Middle frontal gyrus (tissue), 1 donor: Measurements from ENCODE around the gene TBC1D5.
"Not testable (repeated sequence)": the region's sequence is repeated elsewhere in the genome, so short reads cannot be mapped to it uniquely, and the experiment has no call there.

ENCODE experiments used
- DNase-seq: peaks from one replicate; pipeline ENCODE4 v3.0.0-alpha.2; 2015; ENCODE audit warnings: low spot score; ENCODE audit errors: extremely low spot score

TBC1D5 gene

DNA sequence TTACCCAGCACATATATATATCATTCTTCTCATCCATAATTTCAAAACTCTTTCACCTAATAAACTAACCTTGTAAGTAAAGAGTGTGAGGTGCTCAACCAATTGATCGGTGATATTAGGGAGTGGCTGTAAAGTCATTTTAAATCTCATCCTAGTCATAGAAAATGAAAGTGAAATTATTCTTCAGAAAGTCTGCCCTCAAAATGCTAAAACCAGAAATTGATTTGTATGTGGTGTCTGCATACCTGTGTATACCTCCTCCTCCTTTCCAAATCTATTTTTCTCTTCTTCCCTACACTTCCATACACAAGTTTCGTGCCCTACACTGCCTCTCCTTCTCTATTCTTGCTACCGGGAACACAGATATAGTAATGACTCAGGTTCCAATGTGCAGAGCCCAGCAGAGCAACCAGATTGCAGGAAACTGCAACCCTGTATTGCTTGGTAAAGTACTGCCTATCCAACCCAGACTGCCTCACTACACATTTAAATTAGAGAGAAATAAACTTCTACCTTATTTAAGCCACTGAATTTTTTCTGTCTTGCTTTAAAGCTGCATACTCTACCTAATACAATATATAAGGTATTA, 7.4 kb upstream of the TBC1D5 start:
- no peak for DNase-seq

DNA sequence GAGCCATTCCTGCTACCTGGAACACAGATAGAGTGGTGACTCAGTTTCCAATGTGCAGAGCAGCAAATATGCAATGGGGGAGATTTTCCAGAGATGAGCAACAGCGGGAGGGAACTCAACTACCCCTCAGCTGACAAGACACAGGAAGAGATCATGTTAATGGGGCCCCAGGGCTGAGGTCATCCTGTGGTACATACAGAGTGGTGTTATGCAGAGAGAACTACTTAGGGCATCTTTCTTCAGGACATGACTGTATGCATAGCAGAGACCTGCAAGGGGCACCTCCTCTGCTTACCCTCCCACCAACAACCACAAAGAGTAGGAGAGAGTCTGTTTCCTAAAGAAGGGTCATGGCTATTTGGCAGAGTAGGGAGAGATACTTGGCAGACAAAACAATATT, 6.8 kb upstream of the TBC1D5 start:
- no peak for DNase-seq

DNA sequence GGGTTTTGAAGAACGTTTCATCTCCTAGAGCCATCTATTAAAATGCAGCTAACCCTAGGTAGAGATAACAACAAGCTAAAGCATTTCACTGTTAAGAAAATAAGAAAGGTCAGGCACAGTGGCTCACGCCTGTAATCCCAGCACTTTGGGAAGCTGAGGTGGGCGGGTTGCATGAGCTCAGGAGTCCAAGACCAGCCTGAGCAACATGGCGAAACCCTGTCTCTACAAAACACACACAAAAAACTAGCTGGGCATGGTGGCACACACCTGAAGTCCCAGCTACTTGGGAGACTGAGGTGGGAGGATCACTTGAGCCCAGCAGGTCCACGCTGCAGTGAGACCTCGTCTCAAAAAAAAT, 5.4 kb upstream of the TBC1D5 start:
- DNase-seq, result no peak

DNA sequence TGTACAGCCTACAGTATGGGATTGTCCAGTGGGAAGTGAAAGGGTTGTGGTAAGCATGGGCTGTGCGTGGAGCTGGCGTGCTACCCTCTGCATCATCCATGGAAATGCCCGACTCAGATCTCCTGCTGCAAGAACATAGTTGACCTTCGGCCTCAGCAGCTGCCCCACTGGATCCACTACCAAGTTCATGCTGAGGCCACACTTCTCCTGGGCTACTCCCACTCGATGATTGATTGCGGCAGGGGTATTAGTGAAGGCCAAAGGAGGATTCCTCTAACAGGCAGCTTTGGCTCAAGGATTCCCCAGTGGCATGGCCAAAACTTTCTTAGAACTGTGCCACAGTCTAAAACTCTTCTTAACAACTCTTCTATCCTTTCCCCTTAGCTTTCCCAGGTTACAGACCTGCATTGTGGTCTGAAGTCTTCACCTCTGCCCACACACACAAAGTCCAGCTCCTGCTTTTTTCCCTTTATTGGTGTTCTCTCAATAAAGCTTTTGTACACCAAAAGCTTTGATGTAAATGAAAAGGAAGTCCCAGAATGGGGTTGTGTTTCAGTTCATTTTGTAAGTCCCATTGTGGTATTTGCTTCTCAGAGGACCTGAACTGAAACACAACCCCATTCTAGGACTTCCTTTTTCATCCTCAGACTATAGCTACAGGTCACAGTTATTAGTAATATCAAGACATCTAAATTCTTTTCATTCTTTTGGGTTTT, 4.9 kb upstream of the TBC1D5 start:
- DNase-seq, result no peak

DNA sequence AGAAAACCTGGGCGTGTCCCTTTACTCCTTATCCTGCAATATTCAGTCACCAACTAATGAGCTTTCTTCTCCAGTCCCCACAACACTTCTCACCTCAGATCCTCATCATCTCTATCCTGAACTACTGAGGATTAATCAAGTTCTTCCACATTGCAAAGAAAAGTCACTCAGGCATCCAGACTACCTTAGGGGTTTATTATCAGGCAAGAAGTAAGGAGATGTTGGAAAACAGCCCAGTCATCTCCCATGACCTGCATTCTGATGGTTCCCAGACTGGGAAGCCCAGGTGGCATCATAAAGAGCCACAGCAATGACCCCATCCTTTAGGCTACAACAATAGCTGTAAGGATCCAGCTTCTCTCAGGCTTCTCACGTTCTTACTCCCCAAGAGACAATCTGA, 3.5 kb upstream of the TBC1D5 start:
- DNase-seq, result no peak

DNA sequence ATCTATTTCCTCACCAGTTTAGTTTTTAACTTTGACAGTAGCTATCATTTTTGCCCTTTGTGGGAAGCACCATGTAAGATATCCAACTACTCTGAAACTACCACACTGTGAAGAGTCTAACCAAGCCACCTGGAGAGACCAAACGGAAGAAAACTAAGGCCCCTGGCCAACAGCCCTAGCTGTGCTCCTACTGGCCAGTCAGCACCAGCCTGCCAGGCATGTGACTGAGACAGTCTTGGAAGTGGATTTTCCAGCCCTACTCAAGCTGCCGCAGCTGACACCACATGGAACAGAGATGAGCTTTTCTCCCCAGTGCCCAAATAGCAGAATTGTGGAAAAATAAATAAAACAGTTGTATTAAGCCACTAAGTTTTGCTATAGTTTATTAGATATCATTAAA, 2.9 kb upstream of the TBC1D5 start:
- DNase-seq, result no peak

DNA sequence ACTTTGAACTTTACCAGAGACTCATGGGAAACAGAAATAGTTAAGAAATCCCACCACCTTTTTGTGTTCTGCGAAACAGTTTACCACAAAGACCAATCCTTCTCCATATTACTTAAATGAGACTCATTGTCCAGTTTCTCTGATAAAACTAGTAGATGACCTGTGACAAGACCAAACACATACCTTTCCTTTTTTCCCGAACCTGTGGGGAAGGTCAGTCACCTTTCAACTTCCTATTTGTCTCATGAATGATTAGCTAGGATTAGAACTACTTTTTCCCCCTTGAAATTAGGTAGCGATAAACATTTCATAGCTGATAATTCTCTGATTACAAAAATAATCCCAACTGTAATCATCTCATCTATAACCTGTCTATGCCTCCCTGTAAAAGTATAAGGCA, 2.3 kb upstream of the TBC1D5 start:
- DNase-seq, result no peak

DNA sequence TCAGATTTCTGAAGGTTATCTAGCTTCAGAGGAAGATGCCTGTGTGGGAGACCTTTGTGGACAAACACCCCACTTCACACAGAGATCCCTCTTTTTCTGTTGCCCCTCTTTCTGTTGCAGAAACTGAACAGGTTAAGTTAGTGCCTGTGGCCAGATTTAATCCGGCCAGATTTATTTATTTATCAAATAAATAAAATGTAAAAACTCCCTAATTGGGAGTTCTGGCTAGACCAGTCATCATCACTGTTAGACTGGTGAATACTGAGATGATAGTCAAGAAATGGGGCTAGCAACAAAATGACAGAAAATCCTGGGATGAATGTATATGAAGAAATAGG, 1.2 kb upstream of the TBC1D5 start:
- DNase-seq, result no peak

DNA sequence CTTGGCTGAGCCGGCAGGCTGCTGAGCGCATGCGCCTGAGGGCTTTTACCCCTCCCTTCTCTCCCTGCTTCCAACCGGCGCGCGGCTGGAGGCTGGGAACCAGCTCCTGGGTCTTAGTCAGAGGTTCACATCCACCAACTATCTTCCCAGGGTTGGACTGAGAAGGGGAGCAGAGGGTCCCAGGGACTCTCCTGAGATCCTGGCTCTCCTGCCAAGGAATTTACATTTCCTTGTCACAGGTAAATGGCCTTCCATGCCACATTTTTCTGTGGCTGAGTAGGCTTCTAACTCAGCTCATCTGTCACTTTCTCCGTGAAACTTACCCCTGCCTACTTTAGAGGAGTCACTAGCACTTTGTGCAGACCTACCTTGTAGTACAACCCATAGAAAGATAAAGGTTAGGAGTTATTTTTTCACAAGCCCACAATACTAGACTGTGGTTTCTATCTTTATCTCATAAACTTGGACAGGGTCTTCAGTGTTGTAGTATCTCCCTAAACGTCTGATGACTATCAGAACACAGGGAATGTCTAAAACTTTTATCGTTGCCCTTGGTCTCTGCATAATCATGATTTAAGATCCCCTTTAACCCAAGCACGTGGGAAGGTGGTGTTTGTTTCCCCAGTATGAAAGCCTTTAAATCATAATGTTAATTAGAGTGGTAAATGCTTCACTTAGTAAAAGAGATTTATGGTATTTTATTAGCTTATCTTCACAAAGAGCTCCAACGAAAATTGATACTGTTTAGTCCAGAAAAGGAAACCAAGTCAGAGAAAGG, 638 bp upstream of the TBC1D5 start:
- DNase-seq, result no peak

DNA sequence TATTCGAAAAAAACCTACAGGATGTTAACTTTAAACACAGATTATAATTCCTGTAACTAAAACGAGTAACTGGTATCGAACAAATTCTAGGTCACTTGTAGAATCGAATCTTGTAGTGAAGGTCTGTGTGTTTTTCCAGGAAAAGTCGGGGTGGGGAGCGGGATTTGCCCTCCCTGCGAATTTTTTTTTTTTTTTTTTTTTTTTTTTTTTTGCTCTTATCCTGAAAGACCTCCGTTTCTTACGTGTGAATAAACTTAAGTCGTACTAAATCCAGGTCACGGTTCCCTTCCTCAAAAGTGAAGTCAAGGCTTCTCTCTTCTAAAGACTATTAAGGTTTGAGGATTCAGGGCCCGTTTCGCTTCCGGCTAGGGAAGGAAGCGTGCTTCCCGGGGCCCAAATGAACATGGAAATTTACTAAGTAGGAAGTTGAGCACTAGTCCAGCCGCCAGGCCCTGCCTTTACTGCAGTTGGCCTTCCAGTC, 770 bp downstream of the TBC1D5 start:
- DNase-seq, result peak; percentile 58

DNA sequence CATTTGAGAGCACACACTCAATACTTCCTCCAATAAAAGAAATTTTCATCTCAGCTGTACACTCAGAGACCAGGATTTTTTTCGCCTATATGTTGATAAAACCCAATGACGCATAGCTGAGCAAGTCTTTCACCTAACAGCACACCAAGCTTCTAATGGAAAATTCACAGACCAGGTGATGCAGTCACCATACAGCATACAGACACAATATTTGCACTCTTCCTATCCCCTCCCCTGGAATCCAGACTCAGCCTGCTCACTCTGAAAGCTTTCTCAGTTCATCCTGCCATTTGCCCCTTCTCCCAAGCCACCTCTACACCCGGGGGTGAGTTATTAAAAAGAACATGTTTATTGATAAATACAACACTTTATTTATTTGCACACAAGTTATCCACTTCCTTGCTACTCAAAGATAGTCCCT, 1.7 kb downstream of the TBC1D5 start:
- DNase-seq, result no peak

DNA sequence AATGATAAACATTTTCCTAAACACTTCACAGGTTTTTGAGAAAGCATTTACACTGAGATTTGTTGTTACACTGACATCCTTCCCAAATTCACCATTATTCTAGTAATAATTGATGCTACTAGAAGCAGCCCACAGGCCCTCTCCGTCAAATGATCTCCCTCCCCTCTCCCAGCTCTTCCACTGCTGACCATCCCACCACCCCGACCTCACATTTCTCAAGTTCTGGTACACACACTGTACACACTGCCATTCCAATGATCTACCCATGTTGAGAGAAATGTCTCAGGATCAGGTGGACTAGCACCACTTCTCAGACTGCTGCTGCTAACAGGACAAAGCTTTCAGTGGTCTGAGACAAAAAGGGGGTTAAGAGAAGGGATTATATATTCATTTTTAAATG, 3.5 kb downstream of the TBC1D5 start:
- DNase-seq, result no peak

DNA sequence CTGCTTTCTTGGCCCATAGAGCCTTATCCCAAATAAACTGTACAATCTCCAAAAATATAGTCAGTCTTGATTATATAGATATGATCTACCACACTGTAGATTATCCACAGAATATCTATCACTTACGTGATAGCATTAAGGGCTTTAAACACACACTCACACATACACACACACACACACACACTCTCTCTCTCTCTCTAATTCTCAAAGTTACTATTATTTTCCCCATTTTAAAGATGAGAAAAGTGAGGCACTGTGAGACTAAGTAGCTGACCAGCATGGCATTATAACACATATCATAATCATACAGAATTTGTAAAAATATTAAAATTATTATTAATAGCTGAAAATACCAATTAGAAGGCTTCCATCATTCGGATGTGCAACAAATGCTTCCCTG, 4.2 kb downstream of the TBC1D5 start:
- DNase-seq, result no peak

DNA sequence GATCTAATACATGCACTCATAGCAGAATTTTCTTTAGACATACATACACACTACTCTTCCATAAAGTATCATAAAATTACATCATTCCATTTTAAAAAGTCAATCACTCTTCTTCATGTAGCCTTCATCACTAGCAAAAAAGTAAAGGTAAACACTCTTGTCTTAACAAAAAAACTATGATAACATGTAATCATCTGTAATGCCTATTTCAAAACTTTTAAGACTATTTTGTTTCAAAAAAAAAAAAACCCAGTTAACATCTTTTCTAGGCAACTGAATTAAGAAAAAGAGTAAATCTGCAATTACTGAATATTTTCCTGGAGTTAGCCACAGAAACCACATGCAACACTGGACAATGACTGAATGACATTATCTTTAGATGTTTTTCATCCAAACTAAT, 4.8 kb downstream of the TBC1D5 start:
- DNase-seq, result no peak

DNA sequence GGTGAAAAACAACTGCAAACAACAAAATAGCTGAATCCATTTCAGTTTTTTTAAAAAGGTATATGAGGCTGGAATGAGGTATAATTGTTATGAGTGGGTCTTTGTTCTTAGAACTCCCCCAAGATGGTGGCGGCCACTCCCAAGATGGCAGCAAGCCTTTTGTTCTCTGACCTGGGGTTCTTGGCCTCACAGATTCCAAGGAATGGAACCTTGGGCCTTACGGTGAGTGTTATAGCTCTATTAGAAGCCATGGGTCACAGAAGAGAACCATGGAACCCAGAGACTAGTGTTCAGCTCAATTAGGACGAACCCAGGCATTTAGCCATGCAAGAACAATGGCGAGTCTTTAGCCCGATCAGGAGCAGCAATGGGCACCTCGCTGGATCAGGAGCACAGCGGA, 7.1 kb downstream of the TBC1D5 start:
- DNase-seq, result not testable (repeated sequence)

DNA sequence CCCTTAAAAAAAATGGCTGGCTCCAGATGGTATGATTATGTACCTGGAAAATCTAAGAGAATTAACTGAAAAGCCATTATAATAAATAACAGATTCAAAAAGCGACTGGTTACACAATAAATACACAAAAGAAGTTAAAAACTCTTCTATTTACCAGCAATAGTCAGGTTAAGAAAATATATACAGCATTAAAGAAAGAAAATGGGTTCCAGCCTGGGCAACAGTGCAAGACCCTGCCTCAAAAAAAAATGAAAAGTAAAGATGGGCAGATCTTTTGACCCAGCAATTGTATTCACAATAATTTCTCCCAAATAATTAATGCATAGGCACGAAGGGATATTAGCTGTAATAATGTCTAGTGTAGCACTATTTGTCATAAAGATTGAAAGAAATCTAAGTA, 8.7 kb downstream of the TBC1D5 start:
- no peak for DNase-seq

DNA sequence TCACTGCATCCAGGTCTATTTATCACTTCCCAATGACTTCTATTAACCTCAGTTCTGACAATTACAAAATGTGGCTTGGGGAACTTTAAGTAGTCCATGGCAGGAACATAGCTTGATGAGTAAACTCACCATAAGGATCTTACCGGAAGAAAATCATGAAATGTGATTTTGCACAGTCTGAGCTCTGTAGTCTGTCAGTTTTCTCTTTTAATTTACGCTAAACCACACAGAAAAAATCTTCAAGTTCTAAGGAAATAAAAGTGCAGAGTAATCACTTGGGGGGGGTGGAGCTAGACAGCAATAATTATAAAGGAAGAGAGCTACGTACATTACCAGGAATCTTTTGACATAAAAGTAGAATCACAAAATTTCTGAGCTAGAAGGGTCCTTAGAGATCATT, 9.2 kb downstream of the TBC1D5 start:
- DNase-seq, result no peak

DNA sequence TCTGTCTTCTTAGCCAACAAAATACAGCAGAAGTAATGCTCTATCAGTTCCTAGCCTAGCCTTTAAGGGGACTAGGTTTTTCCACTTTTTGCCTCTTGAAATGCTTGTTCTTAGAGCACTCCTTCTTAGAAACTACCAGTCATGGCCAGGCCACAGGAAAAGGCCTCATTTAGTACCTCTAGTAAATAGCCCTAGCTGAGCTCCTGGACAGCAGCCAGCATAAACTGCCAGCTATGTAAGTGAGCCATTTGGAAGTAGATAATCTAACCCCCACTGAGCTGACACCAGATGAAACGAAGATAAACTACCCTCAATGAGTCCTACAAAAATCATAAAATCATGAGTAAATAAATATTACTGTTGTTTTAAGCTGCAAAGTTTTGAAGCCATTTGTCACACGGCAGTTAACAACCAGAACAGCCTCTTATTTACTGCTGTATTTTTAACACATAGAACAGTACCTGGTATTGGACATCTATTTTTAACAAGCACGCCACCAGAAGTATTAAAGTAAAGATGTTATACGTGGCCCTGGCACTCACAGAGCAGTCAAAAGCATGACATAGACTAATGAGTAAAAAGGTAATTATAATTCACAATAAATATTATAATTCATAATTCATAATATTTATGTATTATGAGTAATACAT, 12.0 kb downstream of the TBC1D5 start:
- no peak for DNase-seq

DNA sequence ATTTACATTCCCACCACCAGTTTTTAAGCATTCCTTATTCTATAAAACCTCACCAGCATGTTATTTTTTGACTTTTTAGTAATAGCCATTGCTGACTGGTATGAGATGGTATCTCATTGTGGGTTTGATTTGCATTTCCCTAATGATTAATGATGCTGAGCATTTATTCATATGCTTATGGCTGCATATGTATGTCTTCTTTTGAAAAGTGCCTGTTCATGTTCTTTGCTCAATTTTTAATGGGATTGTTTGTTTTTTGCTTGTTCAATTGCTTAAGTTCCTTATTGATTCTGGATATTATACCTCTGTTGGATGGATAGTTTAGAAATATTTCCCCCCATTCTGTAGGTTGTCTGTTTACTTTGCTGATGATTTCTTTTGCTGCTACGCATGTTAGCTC, 16.1 kb downstream of the TBC1D5 start:
- DNase-seq, result no peak

DNA sequence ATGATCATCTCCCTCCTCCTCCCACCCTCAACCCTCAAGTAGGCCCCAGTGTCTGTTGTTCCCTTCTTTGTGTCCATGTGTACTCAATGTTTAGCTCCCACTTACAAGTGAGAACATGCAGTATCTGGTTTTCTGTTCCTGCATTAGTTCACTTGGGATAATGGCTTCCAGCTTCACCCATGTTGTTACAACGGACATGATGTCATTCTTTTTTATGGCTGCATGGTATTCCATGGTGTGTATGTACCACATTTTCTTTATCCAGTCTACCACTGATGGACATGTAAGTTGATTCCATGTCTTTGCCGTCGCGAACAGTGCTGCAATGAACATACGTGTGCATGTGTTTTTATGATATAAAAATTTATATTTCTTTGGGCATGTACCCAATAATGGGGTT, 16.6 kb downstream of the TBC1D5 start:
- DNase-seq, result not testable (repeated sequence)

DNA sequence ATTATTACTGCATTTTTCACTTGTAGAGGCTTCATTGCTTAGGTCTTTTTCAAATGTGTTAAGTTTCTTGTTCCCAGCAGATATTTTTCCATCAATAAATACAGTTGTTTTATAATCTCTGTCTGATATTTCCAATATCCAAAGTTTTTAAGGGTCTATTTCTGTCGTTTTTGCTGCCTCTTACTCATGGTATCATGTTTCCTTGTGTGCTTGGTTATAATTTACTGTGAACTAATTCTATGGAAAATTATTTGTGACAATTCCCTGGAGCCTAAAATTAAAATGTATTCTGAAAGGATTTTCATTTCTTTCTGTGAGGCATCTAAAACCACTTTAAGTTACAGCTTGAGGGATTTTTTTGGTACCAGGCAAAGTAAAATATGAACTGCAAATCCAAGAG, 17.5 kb downstream of the TBC1D5 start:
- no peak for DNase-seq

DNA sequence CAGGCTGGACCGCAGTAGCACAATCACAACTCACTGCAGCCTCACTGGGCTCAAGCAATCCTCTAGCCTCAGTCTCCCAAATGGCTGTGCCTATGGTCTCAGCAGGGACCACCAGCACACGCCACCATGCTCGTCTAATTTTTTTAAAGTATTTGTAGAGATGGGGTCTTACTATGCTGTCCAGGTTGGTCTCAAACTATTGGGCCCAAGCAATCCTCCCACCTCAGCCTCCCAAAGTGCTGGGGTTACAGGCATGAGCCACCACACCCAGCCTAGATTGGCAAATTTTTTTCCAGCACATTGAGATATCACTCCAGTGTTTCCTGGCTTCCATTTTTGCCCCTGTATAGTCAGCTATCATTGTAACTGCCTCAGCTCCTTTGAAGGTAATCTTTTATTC, 18.3 kb downstream of the TBC1D5 start:
- DNase-seq, result no peak
